Duodenal mucosa (tissue), 2 donors: ENCODE measurements around the gene METRN.

ENCODE experiments used
- H3K27ac ChIP-seq: one replicate; pipeline ENCODE4 v1.7.0; 2013; ENCODE audit warnings: low read depth, low read length
- H3K27me3 ChIP-seq, 2 donors: one replicate each; pipeline ENCODE4 v1.7.0; 2013; ENCODE audit warnings: low read length in 2 of 2, control low read depth in 1 of 2; ENCODE audit not compliant: insufficient read depth in 2 of 2, control insufficient read depth in 1 of 2
- H3K36me3 ChIP-seq, 2 donors: one replicate each; pipeline ENCODE4 v1.7.0; 2013; ENCODE audit warnings: low read length in 2 of 2, control low read depth in 1 of 2; ENCODE audit not compliant: insufficient read depth in 2 of 2, control insufficient read depth in 1 of 2
- H3K4me1 ChIP-seq, 2 donors: one replicate each; pipeline ENCODE4 v1.7.0; 2013; ENCODE audit warnings: low read length in 2 of 2, control low read depth in 1 of 2; ENCODE audit not compliant: insufficient read depth in 2 of 2, control insufficient read depth in 1 of 2
- H3K4me3 ChIP-seq, 2 donors: one replicate each; pipeline ENCODE4 v1.7.0; 2013; ENCODE audit warnings: low read length in 2 of 2, low read depth in 1 of 2
- H3K9ac ChIP-seq, 2 donors: one replicate each; pipeline ENCODE4 v1.7.0; 2013; ENCODE audit warnings: low read length in 2 of 2, low read depth in 1 of 2
- H3K9me3 ChIP-seq, 2 donors: one replicate each; pipeline ENCODE4 v1.7.0; 2013; ENCODE audit warnings: low read length in 2 of 2, control low read depth in 1 of 2; ENCODE audit not compliant: control insufficient read depth in 1 of 2

METRN gene

GRCh38 chr16:732332-732731 is 17.4 kb downstream of the METRN start:
- peaks cover 0 to 3% of the 10 kb centered on the region in 2 donors for H3K27me3 ChIP-seq
- H3K9me3 ChIP-seq: no peaks in the 10 kb centered on the region
- no peak overlapping the region for H3K27ac ChIP-seq
- H3K36me3 ChIP-seq: peaks cover 34 to 48% of the 10 kb centered on the region in 2 donors
- H3K4me1 ChIP-seq: peaks cover 0 to 8% of the 10 kb centered on the region in 2 donors
- H3K4me3 ChIP-seq: no peak overlapping the region
- no peak overlapping the region for H3K9ac ChIP-seq

- H3K36me3 ChIP-seq: peaks cover 34 to 54% of the 10 kb centered on the region in 2 donors
- no peaks in the 10 kb centered on the region for H3K9me3 ChIP-seq
- H3K4me1 ChIP-seq: peaks cover 0 to 4% of the 10 kb centered on the region in 2 donors
- H3K4me3 ChIP-seq: no peak overlapping the region
- no peak overlapping the region for H3K27ac ChIP-seq
- H3K27me3 ChIP-seq: no peaks in the 10 kb centered on the region
- no peak overlapping the region for H3K9ac ChIP-seq
Observed at GRCh38 chr16:732936-733335, 18.0 kb downstream of the METRN start.

- H3K4me1 ChIP-seq: peaks cover 0 to under 1% of the 10 kb centered on the region in 2 donors
- no peak overlapping the region for H3K9ac ChIP-seq
- no peaks in the 10 kb centered on the region for H3K9me3 ChIP-seq
- H3K36me3 ChIP-seq: peaks cover 34 to 56% of the 10 kb centered on the region in 2 donors
- no peaks in the 10 kb centered on the region for H3K27me3 ChIP-seq
- H3K27ac ChIP-seq: no peak overlapping the region
- H3K4me3 ChIP-seq: no peak overlapping the region
Observed at GRCh38 chr16:733382-734207, 18.7 kb downstream of the METRN start.

GRCh38 chr16:734208-734980 is 19.5 kb downstream of the METRN start:
- H3K4me1 ChIP-seq: peaks cover 0 to under 1% of the 10 kb centered on the region in 2 donors
- no peak overlapping the region for H3K27ac ChIP-seq
- peaks cover 34 to 56% of the 10 kb centered on the region in 2 donors for H3K36me3 ChIP-seq

GRCh38 chr16:734981-735881 is 20.3 kb downstream of the METRN start:
- no peak overlapping the region for H3K27ac ChIP-seq
- H3K36me3 ChIP-seq: peaks cover 34 to 56% of the 10 kb centered on the region in 2 donors
- no peaks in the 10 kb centered on the region for H3K9me3 ChIP-seq
- no peak overlapping the region for H3K9ac ChIP-seq
- no peak overlapping the region for H3K4me3 ChIP-seq
- H3K4me1 ChIP-seq: peaks cover 4 to 9% of the 10 kb centered on the region in 2 donors
- H3K27me3 ChIP-seq: no peaks in the 10 kb centered on the region

More at GRCh38 chr16:734208-734980, 19.5 kb downstream of the METRN start:
- Histone ChIP-seq H3K4me3 (no peak overlapping the region), H3K9ac (no peak overlapping the region), H3K27me3 (no peaks in the 10 kb centered on the region), H3K9me3 (no peaks in the 10 kb centered on the region)

- H3K4me1 ChIP-seq: peaks cover 4 to 11% of the 10 kb centered on the region in 2 donors
- no peak overlapping the region for H3K9ac ChIP-seq
- peaks cover 34 to 56% of the 10 kb centered on the region in 2 donors for H3K36me3 ChIP-seq
- H3K4me3 ChIP-seq: no peak overlapping the region
- H3K9me3 ChIP-seq: no peaks in the 10 kb centered on the region
- H3K27ac ChIP-seq: no peak overlapping the region
- H3K27me3 ChIP-seq: no peaks in the 10 kb centered on the region
Observed at GRCh38 chr16:735982-736453, 21.1 kb downstream of the METRN start.

GRCh38 chr16:736936-737481 is 22.1 kb downstream of the METRN start:
- Histone ChIP-seq H3K27me3 (no peaks in the 10 kb centered on the region), H3K4me3 (no peak overlapping the region), H3K9ac (no peak overlapping the region), H3K27ac (no peak overlapping the region), H3K9me3 (no peaks in the 10 kb centered on the region), H3K36me3 (peaks cover 28 to 56% of the 10 kb centered on the region in 2 donors), H3K4me1 (peaks cover 4 to 11% of the 10 kb centered on the region in 2 donors)

- H3K4me1 ChIP-seq: peaks cover 4 to 11% of the 10 kb centered on the region in 2 donors
- H3K36me3 ChIP-seq: peaks cover 16 to 33% of the 10 kb centered on the region in 2 donors
- H3K27ac ChIP-seq: no peak overlapping the region
- no peaks in the 10 kb centered on the region for H3K27me3 ChIP-seq
- peak overlapping the region; percentile 74 to 88 for H3K9ac ChIP-seq
- H3K9me3 ChIP-seq: no peaks in the 10 kb centered on the region
- peak overlapping the region; percentile 80 to 83 for H3K4me3 ChIP-seq
Observed at GRCh38 chr16:739560-740458, 24.9 kb downstream of the METRN start.

GRCh38 chr16:740459-740763 is 25.5 kb downstream of the METRN start:
- Histone ChIP-seq H3K36me3 (peaks cover 11 to 27% of the 10 kb centered on the region in 2 donors), H3K27me3 (no peaks in the 10 kb centered on the region), H3K9ac (peak overlapping the region; percentile 74 to 88), H3K4me1 (peaks cover 4 to 11% of the 10 kb centered on the region in 2 donors), H3K4me3 (peak overlapping the region; percentile 80 to 83), H3K9me3 (no peaks in the 10 kb centered on the region), H3K27ac (peak overlapping the region; percentile 14)
